ENCODE data around the gene DLG2. TPM values are rescaled to one million over a fixed set of nuclear protein-coding genes. Genes with fewer than 3 reads are reported as not detected.

DLG2 gene
- total RNA-seq, 1 donor: 1.3 TPM

GRCh38 chr11:84909740-84910139 is 717.4 kb downstream of the DLG2 start:
- H3K4me3 ChIP-seq (ENCODE audit: low read depth, low read length): no peak overlapping the region
- no peak for DNase-seq (ENCODE audit: low read depth)
- no peak for TF ChIP-seq CTCF (IDR thresholded peaks at IDR 0.05; ENCODE audit: insufficient read depth, low read depth, low read length)

- no peak for DNase-seq (ENCODE audit: low read depth)
- no peak for TF ChIP-seq CTCF (IDR thresholded peaks at IDR 0.05; ENCODE audit: insufficient read depth, low read depth, low read length)
- H3K4me3 ChIP-seq (ENCODE audit: low read depth, low read length): no peak overlapping the region
Observed at GRCh38 chr11:84906995-84907394, 720.1 kb downstream of the DLG2 start.

GRCh38 chr11:84905411-84905810 is 721.7 kb downstream of the DLG2 start:
- TF ChIP-seq CTCF (IDR thresholded peaks at IDR 0.05; ENCODE audit: insufficient read depth, low read depth, low read length): no peak
- no peak overlapping the region for H3K4me3 ChIP-seq (ENCODE audit: low read depth, low read length)
- DNase-seq (ENCODE audit: low read depth): no peak

- H3K4me3 ChIP-seq (ENCODE audit: low read depth, low read length): no peak overlapping the region
- TF ChIP-seq CTCF (IDR thresholded peaks at IDR 0.05; ENCODE audit: insufficient read depth, low read depth, low read length): no peak
- DNase-seq (ENCODE audit: low read depth): no peak
Observed at GRCh38 chr11:84902445-84902844, 724.7 kb downstream of the DLG2 start.

GRCh38 chr11:84901991-84902390 is 725.2 kb downstream of the DLG2 start:
- H3K4me3 ChIP-seq (ENCODE audit: low read depth, low read length): no peak overlapping the region
- peak; percentile 32 for DNase-seq (ENCODE audit: low read depth)

GRCh38 chr11:84899740-84900139 is 727.4 kb downstream of the DLG2 start:
- no peak overlapping the region for H3K4me3 ChIP-seq (ENCODE audit: low read depth, low read length)
- DNase-seq (ENCODE audit: low read depth): no peak
- TF ChIP-seq CTCF (IDR thresholded peaks at IDR 0.05; ENCODE audit: insufficient read depth, low read depth, low read length): no peak

More at GRCh38 chr11:84901991-84902390, 725.2 kb downstream of the DLG2 start:
- TF ChIP-seq CTCF (IDR thresholded peaks at IDR 0.05; ENCODE audit: insufficient read depth, low read depth, low read length): no peak

- DNase-seq (ENCODE audit: low read depth): no peak
- TF ChIP-seq CTCF (IDR thresholded peaks at IDR 0.05; ENCODE audit: insufficient read depth, low read depth, low read length): no peak
- no peak overlapping the region for H3K4me3 ChIP-seq (ENCODE audit: low read depth, low read length)
Observed at GRCh38 chr11:84899134-84899533, 728.0 kb downstream of the DLG2 start.
